ENCODE data around the gene LSAMP.

The LSAMP gene

GRCh38 chr3:116114586-116114985, 330.7 kb downstream of the LSAMP start:
- no peaks in the 10 kb centered on the region for H3K27me3 ChIP-seq (ENCODE audit: control insufficient read depth, insufficient read depth, low read length)
- no peak overlapping the region for H3K4me3 ChIP-seq (ENCODE audit: low read depth, low read length)
- no peaks in the 10 kb centered on the region for H3K9me3 ChIP-seq (ENCODE audit: control insufficient read depth, insufficient read depth, low read length)
- H3K4me1 ChIP-seq (ENCODE audit: control insufficient read depth, insufficient read depth, low read length) = peaks cover 25% of the 10 kb centered on the region
- H3K36me3 ChIP-seq (ENCODE audit: control insufficient read depth, insufficient read depth, low read length) = no peaks in the 10 kb centered on the region
- H3K9ac ChIP-seq (ENCODE audit: low read depth, low read length) = no peak overlapping the region

DNA sequence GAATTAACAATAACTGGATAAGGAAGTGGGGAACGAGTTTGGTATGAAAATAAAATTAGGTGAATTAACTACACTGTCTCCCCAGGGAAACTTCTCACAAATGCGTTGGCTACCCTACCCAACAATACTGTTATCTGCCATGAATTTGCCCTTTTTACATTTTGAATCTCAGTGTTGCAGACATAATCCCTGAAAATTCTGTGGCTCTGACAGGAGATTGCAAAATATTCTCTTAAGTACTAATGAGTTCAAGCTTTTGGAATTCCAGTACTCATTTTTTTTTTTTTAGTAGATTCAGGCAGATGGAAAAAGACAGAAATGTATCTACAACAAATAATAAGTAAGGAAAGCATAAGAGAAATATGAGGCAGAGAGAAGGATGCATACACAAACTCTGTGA, 332.6 kb downstream of the LSAMP start:
- Histone ChIP-seq H3K36me3 (ENCODE audit: control insufficient read depth, insufficient read depth, low read length) (no peaks in the 10 kb centered on the region), H3K4me1 (ENCODE audit: control insufficient read depth, insufficient read depth, low read length) (peaks cover 11% of the 10 kb centered on the region), H3K9ac (ENCODE audit: low read depth, low read length) (no peak overlapping the region)

GRCh38 chr3:116111765-116112164, 333.5 kb downstream of the LSAMP start:
- no peaks in the 10 kb centered on the region for H3K36me3 ChIP-seq (ENCODE audit: control insufficient read depth, insufficient read depth, low read length)
- H3K27me3 ChIP-seq (ENCODE audit: control insufficient read depth, insufficient read depth, low read length) = no peaks in the 10 kb centered on the region
- H3K9ac ChIP-seq (ENCODE audit: low read depth, low read length) = no peak overlapping the region
- no peaks in the 10 kb centered on the region for H3K9me3 ChIP-seq (ENCODE audit: control insufficient read depth, insufficient read depth, low read length)
- H3K4me3 ChIP-seq (ENCODE audit: low read depth, low read length) = no peak overlapping the region
- H3K4me1 ChIP-seq (ENCODE audit: control insufficient read depth, insufficient read depth, low read length) = peaks cover 11% of the 10 kb centered on the region

More for the DNA sequence above, 332.6 kb downstream of the LSAMP start:
- Histone ChIP-seq H3K27me3 (ENCODE audit: control insufficient read depth, insufficient read depth, low read length) (no peaks in the 10 kb centered on the region), H3K9me3 (ENCODE audit: control insufficient read depth, insufficient read depth, low read length) (no peaks in the 10 kb centered on the region), H3K4me3 (ENCODE audit: low read depth, low read length) (no peak overlapping the region)

DNA sequence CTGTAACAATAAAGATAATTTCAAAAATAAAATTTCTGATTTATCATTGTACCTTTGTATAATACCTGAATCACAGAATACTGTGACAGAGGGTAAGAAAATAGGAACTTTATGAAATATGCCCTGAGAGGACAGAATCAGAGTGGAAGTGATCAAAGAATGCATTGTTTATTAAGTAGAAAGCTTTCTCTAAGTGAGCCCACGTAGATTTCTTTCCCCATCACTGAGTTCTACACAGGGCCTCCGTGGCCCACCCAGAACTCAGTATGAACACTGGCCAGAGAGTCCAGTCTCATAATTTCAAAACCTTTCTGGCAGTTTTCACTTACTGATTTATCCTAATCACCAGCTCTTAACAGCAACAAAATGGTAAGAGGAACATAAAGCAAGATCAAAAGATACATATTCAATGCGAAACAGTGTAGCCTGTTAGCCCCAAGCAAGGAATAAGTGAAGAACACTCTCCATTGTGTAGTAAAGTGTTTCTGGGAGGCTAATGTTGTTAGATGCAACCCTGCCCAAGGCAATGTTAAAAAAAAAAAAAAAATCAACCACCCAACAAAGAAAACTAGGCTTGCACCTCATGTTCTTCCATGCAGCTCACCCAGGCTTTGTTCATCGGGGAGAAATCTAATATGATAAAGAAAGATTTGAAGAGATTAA, 341.3 kb downstream of the LSAMP start:
- H3K9me3 ChIP-seq (ENCODE audit: control insufficient read depth, insufficient read depth, low read length) = no peaks in the 10 kb centered on the region

GRCh38 chr3:116102037-116102436, 343.2 kb downstream of the LSAMP start:
- no peaks in the 10 kb centered on the region for H3K36me3 ChIP-seq (ENCODE audit: control insufficient read depth, insufficient read depth, low read length)
- no peaks in the 10 kb centered on the region for H3K27me3 ChIP-seq (ENCODE audit: control insufficient read depth, insufficient read depth, low read length)
- H3K9ac ChIP-seq (ENCODE audit: low read depth, low read length) = no peak overlapping the region
- H3K9me3 ChIP-seq (ENCODE audit: control insufficient read depth, insufficient read depth, low read length) = no peaks in the 10 kb centered on the region
- H3K4me3 ChIP-seq (ENCODE audit: low read depth, low read length) = no peak overlapping the region
- H3K4me1 ChIP-seq (ENCODE audit: control insufficient read depth, insufficient read depth, low read length) = peaks cover 19% of the 10 kb centered on the region

More for the DNA sequence above, 341.3 kb downstream of the LSAMP start:
- no peak overlapping the region for H3K9ac ChIP-seq (ENCODE audit: low read depth, low read length)
- no peak overlapping the region for H3K4me3 ChIP-seq (ENCODE audit: low read depth, low read length)
- H3K27me3 ChIP-seq (ENCODE audit: control insufficient read depth, insufficient read depth, low read length) = no peaks in the 10 kb centered on the region
- no peaks in the 10 kb centered on the region for H3K36me3 ChIP-seq (ENCODE audit: control insufficient read depth, insufficient read depth, low read length)
- H3K4me1 ChIP-seq (ENCODE audit: control insufficient read depth, insufficient read depth, low read length) = peaks cover 19% of the 10 kb centered on the region

DNA sequence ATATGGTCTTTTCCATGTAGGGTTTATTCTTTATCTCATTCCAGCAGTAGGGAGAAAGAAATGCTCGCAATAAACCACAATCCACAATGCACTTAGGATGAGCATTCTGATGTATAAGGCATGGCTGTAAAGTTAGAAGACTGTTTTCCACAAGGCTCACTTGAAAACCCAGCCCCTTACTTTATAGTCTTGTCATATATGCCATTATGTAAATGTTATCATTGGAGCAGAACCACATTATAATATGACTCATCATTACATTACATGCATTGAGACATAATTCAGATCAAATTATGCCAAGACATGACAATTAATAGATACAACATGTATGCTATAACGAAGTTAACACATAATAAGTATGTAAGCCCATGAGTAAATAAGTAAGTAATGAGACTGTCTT, 348.1 kb downstream of the LSAMP start:
- Histone ChIP-seq H3K9me3 (ENCODE audit: control insufficient read depth, insufficient read depth, low read length) (no peaks in the 10 kb centered on the region), H3K9ac (ENCODE audit: low read depth, low read length) (no peak overlapping the region), H3K4me3 (ENCODE audit: low read depth, low read length) (no peak overlapping the region), H3K36me3 (ENCODE audit: control insufficient read depth, insufficient read depth, low read length) (no peaks in the 10 kb centered on the region), H3K4me1 (ENCODE audit: control insufficient read depth, insufficient read depth, low read length) (peaks cover 3% of the 10 kb centered on the region), H3K27me3 (ENCODE audit: control insufficient read depth, insufficient read depth, low read length) (no peaks in the 10 kb centered on the region)

DNA sequence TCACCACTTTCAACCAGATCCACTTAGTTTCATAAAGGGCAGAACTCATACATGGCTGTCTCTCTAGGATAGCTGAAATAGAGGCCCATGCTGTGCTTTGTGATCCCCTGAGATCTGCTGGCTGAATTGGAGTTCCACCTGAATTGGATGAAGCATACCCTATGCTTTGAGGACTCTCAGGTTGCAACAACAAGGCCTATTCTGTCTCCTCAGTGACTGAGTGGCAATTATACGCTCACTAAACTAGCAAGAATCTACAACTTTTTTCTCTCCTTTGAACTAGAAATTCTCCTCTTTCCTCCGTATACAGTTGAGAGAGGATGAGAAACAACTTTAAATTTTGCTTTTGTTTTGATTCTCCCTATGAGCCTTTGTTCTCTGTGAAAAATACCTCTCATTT, 348.7 kb downstream of the LSAMP start:
- no peaks in the 10 kb centered on the region for H3K27me3 ChIP-seq (ENCODE audit: control insufficient read depth, insufficient read depth, low read length)
- peaks cover 2% of the 10 kb centered on the region for H3K4me1 ChIP-seq (ENCODE audit: control insufficient read depth, insufficient read depth, low read length)
- no peak overlapping the region for H3K9ac ChIP-seq (ENCODE audit: low read depth, low read length)
- H3K9me3 ChIP-seq (ENCODE audit: control insufficient read depth, insufficient read depth, low read length) = no peaks in the 10 kb centered on the region
- H3K4me3 ChIP-seq (ENCODE audit: low read depth, low read length) = no peak overlapping the region
- H3K36me3 ChIP-seq (ENCODE audit: control insufficient read depth, insufficient read depth, low read length) = no peaks in the 10 kb centered on the region

- Histone ChIP-seq H3K9ac (ENCODE audit: low read depth, low read length) (no peak overlapping the region), H3K9me3 (ENCODE audit: control insufficient read depth, insufficient read depth, low read length) (no peaks in the 10 kb centered on the region), H3K36me3 (ENCODE audit: control insufficient read depth, insufficient read depth, low read length) (no peaks in the 10 kb centered on the region)
These were observed 351.9 kb downstream of the LSAMP start for GRCh38 chr3:116093374-116093773.

DNA sequence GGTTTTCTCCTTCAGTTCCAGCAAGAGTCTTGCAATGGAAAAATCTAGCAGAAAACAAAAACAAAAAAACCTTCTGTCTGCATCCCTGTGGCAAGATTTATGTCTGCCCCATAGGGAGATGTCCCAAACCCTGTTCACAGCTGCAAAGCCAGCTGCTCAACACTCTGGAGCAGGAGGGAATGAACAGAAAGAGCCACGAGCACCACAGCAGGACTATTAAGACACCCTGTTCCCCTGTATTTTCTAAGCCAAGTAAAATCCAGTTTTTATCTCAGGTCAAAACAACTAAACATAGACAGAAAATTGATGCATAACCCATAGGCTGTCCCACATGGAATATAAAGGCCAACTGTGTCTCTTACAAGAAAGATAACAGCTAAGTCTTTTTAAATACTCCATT, 357.9 kb downstream of the LSAMP start:
- H3K4me1 ChIP-seq (ENCODE audit: control insufficient read depth, insufficient read depth, low read length) = peaks cover 12% of the 10 kb centered on the region
- no peaks in the 10 kb centered on the region for H3K27me3 ChIP-seq (ENCODE audit: control insufficient read depth, insufficient read depth, low read length)
- H3K9me3 ChIP-seq (ENCODE audit: control insufficient read depth, insufficient read depth, low read length) = no peaks in the 10 kb centered on the region
- H3K4me3 ChIP-seq (ENCODE audit: low read depth, low read length) = no peak overlapping the region
- H3K9ac ChIP-seq (ENCODE audit: low read depth, low read length) = no peak overlapping the region
- H3K36me3 ChIP-seq (ENCODE audit: control insufficient read depth, insufficient read depth, low read length) = no peaks in the 10 kb centered on the region

More at GRCh38 chr3:116093374-116093773, 351.9 kb downstream of the LSAMP start:
- H3K27me3 ChIP-seq (ENCODE audit: control insufficient read depth, insufficient read depth, low read length) = no peaks in the 10 kb centered on the region
- peaks cover 4% of the 10 kb centered on the region for H3K4me1 ChIP-seq (ENCODE audit: control insufficient read depth, insufficient read depth, low read length)
- H3K4me3 ChIP-seq (ENCODE audit: low read depth, low read length) = no peak overlapping the region

GRCh38 chr3:116084999-116085791, 360.1 kb downstream of the LSAMP start:
- no peak overlapping the region for H3K4me3 ChIP-seq (ENCODE audit: low read depth, low read length)
- no peak overlapping the region for H3K9ac ChIP-seq (ENCODE audit: low read depth, low read length)
- no peaks in the 10 kb centered on the region for H3K27me3 ChIP-seq (ENCODE audit: control insufficient read depth, insufficient read depth, low read length)
- no peaks in the 10 kb centered on the region for H3K36me3 ChIP-seq (ENCODE audit: control insufficient read depth, insufficient read depth, low read length)
- H3K9me3 ChIP-seq (ENCODE audit: control insufficient read depth, insufficient read depth, low read length) = no peaks in the 10 kb centered on the region
- H3K4me1 ChIP-seq (ENCODE audit: control insufficient read depth, insufficient read depth, low read length) = peaks cover 8% of the 10 kb centered on the region

DNA sequence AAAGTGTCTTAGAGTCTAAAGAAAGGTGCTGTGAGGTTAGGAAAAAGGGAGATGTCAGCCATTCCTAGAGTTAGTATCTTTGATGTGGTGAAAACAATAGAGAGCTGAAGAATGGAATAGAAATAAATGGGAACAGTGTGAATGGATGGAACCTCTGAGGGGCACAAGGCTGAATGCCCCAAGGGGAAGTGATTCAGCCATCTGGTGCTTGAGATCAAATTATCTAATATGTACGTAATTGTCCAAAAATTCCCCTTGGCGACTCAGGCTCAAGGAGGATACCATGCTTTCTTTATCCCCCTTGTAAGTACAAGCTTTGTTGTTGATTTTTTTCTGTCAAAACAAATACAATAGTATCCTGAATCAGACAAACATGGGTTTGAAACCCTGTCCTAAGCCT, 361.6 kb downstream of the LSAMP start:
- Histone ChIP-seq H3K9me3 (ENCODE audit: control insufficient read depth, insufficient read depth, low read length) (no peaks in the 10 kb centered on the region), H3K9ac (ENCODE audit: low read depth, low read length) (no peak overlapping the region), H3K27me3 (ENCODE audit: control insufficient read depth, insufficient read depth, low read length) (no peaks in the 10 kb centered on the region), H3K4me1 (ENCODE audit: control insufficient read depth, insufficient read depth, low read length) (peaks cover 8% of the 10 kb centered on the region), H3K36me3 (ENCODE audit: control insufficient read depth, insufficient read depth, low read length) (no peaks in the 10 kb centered on the region), H3K4me3 (ENCODE audit: low read depth, low read length) (no peak overlapping the region)

DNA sequence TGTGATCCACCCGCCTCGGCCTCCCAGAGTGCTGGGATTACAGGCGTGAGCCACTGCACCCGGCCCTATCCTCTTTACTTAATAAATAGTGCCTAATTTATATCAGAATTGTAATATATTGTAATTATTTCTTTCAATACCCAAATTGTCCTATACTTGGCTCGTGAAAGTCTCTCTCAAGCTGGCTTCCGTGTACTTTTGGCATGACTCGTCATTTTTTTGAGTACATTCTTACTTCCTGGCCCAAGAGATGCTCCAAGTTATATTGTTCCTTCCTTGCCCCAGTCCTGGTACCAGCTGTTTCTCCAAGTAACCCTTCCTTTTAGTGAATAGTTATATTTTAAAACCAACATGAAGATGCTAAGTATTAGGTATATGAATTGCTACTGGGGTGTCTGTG, 366.7 kb downstream of the LSAMP start:
- H3K27me3 ChIP-seq (ENCODE audit: control insufficient read depth, insufficient read depth, low read length) = no peaks in the 10 kb centered on the region
- H3K4me3 ChIP-seq (ENCODE audit: low read depth, low read length) = no peak overlapping the region
- no peaks in the 10 kb centered on the region for H3K36me3 ChIP-seq (ENCODE audit: control insufficient read depth, insufficient read depth, low read length)
- H3K4me1 ChIP-seq (ENCODE audit: control insufficient read depth, insufficient read depth, low read length) = no peaks in the 10 kb centered on the region
- H3K9ac ChIP-seq (ENCODE audit: low read depth, low read length) = no peak overlapping the region
- H3K9me3 ChIP-seq (ENCODE audit: control insufficient read depth, insufficient read depth, low read length) = no peaks in the 10 kb centered on the region
